Muscle of leg (tissue), 11 donors: Measurements from ENCODE around the gene HRH2. TPM values are rescaled to one million over a fixed set of nuclear protein-coding genes. Genes with fewer than 3 reads are reported as not detected.

Experiments used
- DNase-seq: peaks from one replicate; pipeline ENCODE4 v3.0.0; 2013
- H3K27ac ChIP-seq: one replicate; pipeline ENCODE4 v1.5.1; 2013; ENCODE audit warnings: mild to moderate bottlenecking, low read length, control low read depth
- H3K27me3 ChIP-seq: one replicate; pipeline ENCODE4 v1.6.1; 2013; ENCODE audit warnings: low read length; ENCODE audit not compliant: control insufficient read depth, insufficient read depth
- H3K36me3 ChIP-seq: one replicate; pipeline ENCODE4 v1.6.1; 2013; ENCODE audit warnings: low read length; ENCODE audit not compliant: control insufficient read depth, insufficient read depth
- H3K4me1 ChIP-seq: one replicate; pipeline ENCODE4 v1.6.1; 2013; ENCODE audit warnings: low read length; ENCODE audit not compliant: control insufficient read depth, insufficient read depth
- H3K4me3 ChIP-seq: one replicate; pipeline ENCODE4 v1.5.1; 2013; ENCODE audit warnings: low read length, control low read depth
- H3K9me3 ChIP-seq: replicated peaks from 2 replicates; pipeline ENCODE4 v1.6.1; 2013; ENCODE audit warnings: low read depth, low read length; ENCODE audit not compliant: control insufficient read depth
- WGBS: methylation state at CpG from one replicate; pipeline ENCODE4 v1.1.5; 2013; ENCODE audit warnings: missing lambda C conversion rate; ENCODE audit not compliant: insufficient coverage; 5-methylcytosine and 5-hydroxymethylcytosine counted together
- polyA plus RNA-seq, 8 donors: library from polyadenylated mRNA; unstranded; fragments of 120-200 nt; gene quantifications; one replicate each; pipeline versions ENCODE4 v1.2.1 to v1.2.3, GENCODE V29; 2013; ENCODE audit warnings: inconsistent platforms in 1 of 8, low replicate concordance in 1 of 8; ENCODE audit not compliant: insufficient read length in 8 of 8, insufficient read depth in 1 of 8
- total RNA-seq: library from RNA; stranded (reverse); fragments of 120-200 nt; gene quantifications from one replicate; pipeline ENCODE4 v1.2.4, GENCODE V29; 2013

Gene HRH2
- total and polyA plus RNA-seq, 9 donors, result 0.35 to 1.5 (median 0.86) TPM

DNA sequence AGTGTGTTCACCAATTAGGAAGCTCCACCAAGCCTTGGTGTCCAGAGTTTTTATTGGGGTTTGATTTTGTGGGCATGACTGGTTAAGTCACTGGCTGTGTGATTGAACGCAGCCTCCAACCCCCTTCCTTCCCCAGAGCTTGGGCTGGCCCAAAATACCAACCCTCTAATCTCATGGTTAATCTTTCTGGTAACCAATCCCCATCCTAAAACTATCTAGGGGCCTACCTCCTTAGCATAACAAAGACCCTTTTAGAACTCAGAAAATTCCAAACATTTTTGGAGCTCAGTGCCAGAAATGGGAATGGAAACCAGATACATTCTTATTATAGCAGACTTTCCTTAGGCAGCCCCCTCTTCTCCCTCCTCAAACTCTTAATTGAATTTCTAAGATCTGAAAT is 35.9 kb upstream of the HRH2 start:
- H3K27ac ChIP-seq, result no peak overlapping the region
- H3K9me3 ChIP-seq, result peaks cover 2% of the 10 kb centered on the region
- no peaks in the 10 kb centered on the region for H3K36me3 ChIP-seq
- DNase-seq, result no peak
- H3K4me3 ChIP-seq, result no peak overlapping the region
- WGBS, result no CpG with 5 or more reads among the region's 1 CpG
- no peaks in the 10 kb centered on the region for H3K27me3 ChIP-seq
- no peaks in the 10 kb centered on the region for H3K4me1 ChIP-seq

DNA sequence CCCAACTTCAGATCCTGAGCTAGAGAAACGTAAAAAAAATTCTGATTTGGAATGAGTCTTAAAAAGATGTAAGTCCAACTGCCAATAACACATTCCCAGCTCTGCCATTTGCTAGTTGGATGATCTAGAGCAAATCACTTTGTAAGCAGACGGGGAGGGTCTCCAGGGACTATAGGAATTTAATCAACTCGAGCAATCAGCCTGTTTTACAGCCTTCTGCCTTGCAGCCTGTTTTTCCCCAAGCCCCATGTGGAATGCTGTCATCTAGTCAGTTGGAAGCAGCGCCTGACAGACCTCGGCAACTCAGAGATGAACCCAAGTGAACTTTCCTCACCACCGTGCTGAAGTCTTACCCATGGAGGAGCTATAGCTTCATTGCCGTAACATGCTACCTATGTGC is 34.8 kb upstream of the HRH2 start:
- WGBS, result 25% methylated on average over 4 of the region's 7 CpGs
- no peak overlapping the region for H3K27ac ChIP-seq
- H3K36me3 ChIP-seq, result no peaks in the 10 kb centered on the region
- H3K27me3 ChIP-seq, result no peaks in the 10 kb centered on the region
- H3K4me3 ChIP-seq, result no peak overlapping the region
- H3K9me3 ChIP-seq, result peaks cover 2% of the 10 kb centered on the region
- DNase-seq, result peak; percentile 7
- no peaks in the 10 kb centered on the region for H3K4me1 ChIP-seq

DNA sequence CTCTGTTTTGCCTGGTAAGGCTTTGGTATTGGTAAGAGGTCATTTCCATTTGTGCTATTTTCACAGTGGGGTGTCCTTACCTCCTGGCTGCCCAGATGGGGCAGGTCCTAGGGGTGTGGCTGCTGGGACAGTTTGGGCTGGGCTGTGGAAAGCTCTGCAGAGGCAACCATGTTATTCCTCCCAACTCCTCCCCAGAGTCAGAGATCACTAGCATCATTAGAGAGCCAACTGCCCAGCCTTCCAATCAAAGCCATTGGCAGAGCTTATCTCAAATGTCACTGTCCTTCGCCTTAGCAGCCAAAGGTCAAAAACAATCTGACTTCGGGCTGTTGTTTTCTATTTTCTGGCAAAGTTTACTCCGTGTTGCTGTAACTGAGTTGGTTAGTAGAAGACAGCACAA is 33.6 kb upstream of the HRH2 start:
- H3K9me3 ChIP-seq, result peaks cover 2% of the 10 kb centered on the region
- H3K4me1 ChIP-seq, result no peaks in the 10 kb centered on the region
- no peaks in the 10 kb centered on the region for H3K36me3 ChIP-seq
- DNase-seq, result no peak
- H3K4me3 ChIP-seq, result no peak overlapping the region
- no peak overlapping the region for H3K27ac ChIP-seq
- H3K27me3 ChIP-seq, result no peaks in the 10 kb centered on the region
- WGBS, result 67% methylated on average over 3 of the region's 3 CpGs

DNA sequence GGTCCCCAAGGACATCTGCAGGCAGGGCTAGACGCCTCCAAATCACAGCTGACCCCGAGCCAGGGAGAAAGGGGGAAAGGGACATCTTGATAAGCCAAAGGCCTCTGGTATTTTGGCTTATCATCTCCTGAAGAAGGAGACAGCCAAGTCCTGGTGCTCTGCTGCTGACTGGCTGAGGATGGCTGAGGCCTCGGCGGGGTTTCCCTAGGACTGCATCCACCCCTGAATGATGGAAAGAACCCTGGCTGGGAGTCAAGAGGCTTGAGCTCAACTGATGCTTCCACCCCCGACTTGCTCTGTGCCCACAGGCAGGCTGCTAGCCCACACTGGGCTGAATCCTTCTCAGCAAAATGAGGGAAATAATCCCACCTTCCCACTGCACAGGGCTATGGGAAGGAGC is 30.9 kb upstream of the HRH2 start:
- H3K9me3 ChIP-seq, result peaks cover 7% of the 10 kb centered on the region
- WGBS, result 71% methylated on average over 3 of the region's 5 CpGs
- no peak overlapping the region for H3K4me3 ChIP-seq
- no peak for DNase-seq
- H3K4me1 ChIP-seq, result no peaks in the 10 kb centered on the region
- H3K27ac ChIP-seq, result no peak overlapping the region
- H3K36me3 ChIP-seq, result no peaks in the 10 kb centered on the region
- H3K27me3 ChIP-seq, result no peaks in the 10 kb centered on the region

DNA sequence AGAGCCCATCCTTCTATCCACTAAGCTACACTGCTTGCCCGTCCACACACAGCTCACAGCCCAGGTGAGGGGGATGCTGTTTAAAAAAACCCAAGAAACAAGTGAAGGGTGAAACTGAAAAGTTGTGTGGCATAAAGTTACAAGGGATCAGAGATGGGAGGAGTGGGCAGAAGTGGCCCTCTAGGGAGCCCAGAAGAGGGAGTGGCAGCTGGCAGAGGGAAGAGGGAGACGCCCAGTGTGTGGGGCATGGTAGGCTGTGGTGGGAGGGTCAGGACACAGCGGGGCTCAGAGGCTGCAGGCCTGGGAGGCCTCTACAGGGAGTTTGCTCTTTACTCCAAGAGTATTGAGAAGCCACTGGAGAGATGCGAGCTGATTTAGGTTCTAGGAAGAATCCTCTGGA is 30.1 kb upstream of the HRH2 start:
- DNase-seq, result no peak
- Histone ChIP-seq H3K27ac (no peak overlapping the region), H3K36me3 (no peaks in the 10 kb centered on the region), H3K9me3 (peaks cover 7% of the 10 kb centered on the region), H3K4me3 (no peak overlapping the region), H3K4me1 (no peaks in the 10 kb centered on the region), H3K27me3 (no peaks in the 10 kb centered on the region)
- 72% methylated on average over 2 of the region's 4 CpGs for WGBS

DNA sequence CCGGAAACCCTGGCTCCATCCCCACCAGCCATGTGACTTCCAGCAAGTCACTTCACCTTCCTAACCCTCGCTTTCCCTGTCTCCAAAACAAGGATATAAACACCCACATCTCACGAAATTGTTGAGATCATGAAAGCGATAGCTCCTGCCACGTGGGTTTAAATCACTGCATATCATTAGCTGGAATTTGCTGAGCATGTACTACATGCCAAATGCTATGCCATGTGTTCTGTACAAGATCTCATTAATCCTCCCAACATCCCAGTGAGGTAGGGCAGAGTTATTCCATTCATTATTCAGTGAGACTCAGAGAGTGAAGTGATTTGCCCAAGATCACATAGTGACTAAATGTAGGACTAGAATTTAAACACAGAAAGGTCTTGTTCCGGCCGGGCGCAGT is 29.2 kb upstream of the HRH2 start:
- Histone ChIP-seq H3K4me1 (no peaks in the 10 kb centered on the region), H3K27ac (no peak overlapping the region), H3K9me3 (peaks cover 7% of the 10 kb centered on the region), H3K36me3 (no peaks in the 10 kb centered on the region), H3K4me3 (no peak overlapping the region), H3K27me3 (no peaks in the 10 kb centered on the region)
- WGBS, result 51% methylated on average over 5 of the region's 8 CpGs
- DNase-seq, result no peak

DNA sequence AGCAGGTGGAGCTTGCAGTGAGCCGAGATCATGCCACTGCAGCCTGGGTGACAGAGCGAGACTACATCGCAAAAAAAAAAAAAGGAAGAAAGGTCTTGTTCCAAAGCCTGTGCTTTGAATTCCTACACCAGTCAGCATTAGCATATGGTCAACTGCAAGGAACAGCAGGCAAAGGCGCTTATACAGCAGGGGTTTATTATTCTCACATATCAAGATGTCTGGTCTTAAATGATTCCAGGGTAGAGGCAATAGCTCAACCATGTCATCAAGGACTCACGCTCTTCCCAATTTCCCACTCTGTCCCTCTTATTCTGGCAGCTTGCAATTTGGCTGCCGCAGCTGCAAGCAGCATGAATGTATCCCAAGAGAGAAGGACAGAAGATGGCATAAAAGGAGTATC is 28.6 kb upstream of the HRH2 start:
- Histone ChIP-seq H3K4me3 (no peak overlapping the region), H3K27me3 (no peaks in the 10 kb centered on the region), H3K36me3 (no peaks in the 10 kb centered on the region), H3K27ac (no peak overlapping the region), H3K4me1 (no peaks in the 10 kb centered on the region), H3K9me3 (peaks cover 7% of the 10 kb centered on the region)
- WGBS, result 75% methylated on average over 3 of the region's 6 CpGs
- no peak for DNase-seq

DNA sequence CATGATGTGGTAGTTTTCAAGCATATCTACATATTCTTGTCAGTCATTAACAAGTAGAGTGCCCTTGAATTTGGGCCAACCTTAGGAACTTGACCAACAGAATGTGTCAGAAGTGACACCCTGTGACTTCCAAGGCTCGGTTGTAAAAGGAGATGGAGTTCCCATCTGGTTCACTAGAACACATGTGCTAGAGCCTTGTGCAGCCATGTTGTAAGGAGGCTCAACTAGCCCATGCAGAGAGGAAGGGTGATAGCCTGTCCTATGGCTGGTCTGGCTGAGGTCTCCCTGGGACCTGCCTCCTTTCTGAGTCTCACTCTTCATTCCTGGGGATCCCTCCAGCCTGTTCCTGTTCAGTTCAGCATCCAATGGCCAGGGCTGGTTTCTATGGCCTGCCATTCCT is 28.1 kb upstream of the HRH2 start:
- DNase-seq, result no peak
- H3K4me3 ChIP-seq, result no peak overlapping the region
- WGBS, result 89% methylated on average over 1 of the region's 1 CpG

DNA sequence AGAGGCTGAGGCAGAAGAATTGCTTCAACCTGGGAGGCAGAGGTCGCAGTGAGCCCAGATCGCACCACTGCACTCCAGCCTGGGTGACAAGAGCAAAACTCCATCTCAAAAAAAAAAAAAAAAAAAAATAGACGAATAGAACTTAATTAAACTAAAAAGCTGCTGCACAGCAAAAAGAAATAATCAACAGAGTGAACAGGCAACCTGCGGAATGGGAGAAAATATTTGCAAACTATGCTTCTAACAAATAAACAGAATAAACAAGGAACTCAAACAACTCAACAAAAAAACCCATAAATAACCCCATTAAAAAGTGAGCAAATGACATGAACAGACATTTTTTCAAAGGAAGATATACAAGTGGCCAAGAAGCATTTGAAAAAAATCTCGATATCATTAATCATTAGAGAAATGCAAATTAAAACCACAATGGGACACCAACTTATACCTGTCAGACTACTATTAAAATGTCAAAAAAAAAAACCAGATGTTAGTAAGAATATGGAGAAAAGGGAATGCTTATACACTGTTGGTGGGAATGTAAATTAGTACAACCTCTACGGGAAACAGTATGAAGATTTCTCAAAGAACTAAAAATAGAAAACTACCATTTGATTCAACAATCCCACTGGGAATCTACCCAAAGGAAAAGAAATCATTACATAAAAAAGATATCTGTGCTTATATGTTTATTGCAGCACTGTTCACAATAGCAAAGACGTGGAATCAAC is 21.9 kb upstream of the HRH2 start:
- H3K27ac ChIP-seq, result no peak overlapping the region
- no peak for DNase-seq
- no peaks in the 10 kb centered on the region for H3K4me1 ChIP-seq
- no peaks in the 10 kb centered on the region for H3K9me3 ChIP-seq
- H3K4me3 ChIP-seq, result no peak overlapping the region
- H3K36me3 ChIP-seq, result no peaks in the 10 kb centered on the region
- no peaks in the 10 kb centered on the region for H3K27me3 ChIP-seq
- no CpG with 5 or more reads among the region's 7 CpGs for WGBS

More for the DNA sequence above, 28.1 kb upstream of the HRH2 start:
- no peaks in the 10 kb centered on the region for H3K36me3 ChIP-seq
- H3K4me1 ChIP-seq, result no peaks in the 10 kb centered on the region
- peaks cover 7% of the 10 kb centered on the region for H3K9me3 ChIP-seq
- no peak overlapping the region for H3K27ac ChIP-seq
- no peaks in the 10 kb centered on the region for H3K27me3 ChIP-seq

DNA sequence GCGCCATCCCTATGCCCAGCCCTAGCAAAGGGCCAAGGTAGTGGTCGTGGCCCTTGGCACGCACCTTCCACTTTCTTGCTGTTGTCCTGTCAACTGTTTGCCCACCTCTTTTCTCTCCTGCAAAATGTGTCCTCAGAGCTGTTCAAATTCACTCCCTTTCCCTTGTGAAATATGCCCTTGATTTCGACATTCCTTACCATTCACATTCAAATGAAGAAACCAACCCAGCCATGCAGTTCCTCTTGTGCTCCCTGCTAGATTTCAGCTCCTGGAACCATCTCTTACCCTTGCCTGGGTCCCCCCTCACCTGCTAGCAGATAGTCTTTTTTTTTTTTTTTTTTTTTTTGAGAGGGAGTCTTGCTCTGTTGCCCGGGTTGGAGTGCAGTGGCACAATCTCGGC is 19.6 kb upstream of the HRH2 start:
- Histone ChIP-seq H3K4me1 (no peaks in the 10 kb centered on the region), H3K27ac (no peak overlapping the region), H3K36me3 (no peaks in the 10 kb centered on the region), H3K27me3 (no peaks in the 10 kb centered on the region), H3K9me3 (no peaks in the 10 kb centered on the region), H3K4me3 (no peak overlapping the region)
- DNase-seq, result no peak
- 62% methylated on average over 4 of the region's 6 CpGs for WGBS
